HG02852 (cell line): ENCODE data around the gene SLC34A3.
"Not testable (repeated sequence)": the region's sequence is repeated elsewhere in the genome, so short reads cannot be mapped to it uniquely, and the experiment has no call there.

ENCODE experiments used
- ATAC-seq: cut with Tn5 transposase; IDR thresholded peaks from one replicate; pipeline ENCODE4 v1.9.1; 2021; ENCODE audit warnings: mild to moderate bottlenecking, moderate library complexity; ENCODE audit not compliant: unreplicated experiment

SLC34A3 gene

DNA sequence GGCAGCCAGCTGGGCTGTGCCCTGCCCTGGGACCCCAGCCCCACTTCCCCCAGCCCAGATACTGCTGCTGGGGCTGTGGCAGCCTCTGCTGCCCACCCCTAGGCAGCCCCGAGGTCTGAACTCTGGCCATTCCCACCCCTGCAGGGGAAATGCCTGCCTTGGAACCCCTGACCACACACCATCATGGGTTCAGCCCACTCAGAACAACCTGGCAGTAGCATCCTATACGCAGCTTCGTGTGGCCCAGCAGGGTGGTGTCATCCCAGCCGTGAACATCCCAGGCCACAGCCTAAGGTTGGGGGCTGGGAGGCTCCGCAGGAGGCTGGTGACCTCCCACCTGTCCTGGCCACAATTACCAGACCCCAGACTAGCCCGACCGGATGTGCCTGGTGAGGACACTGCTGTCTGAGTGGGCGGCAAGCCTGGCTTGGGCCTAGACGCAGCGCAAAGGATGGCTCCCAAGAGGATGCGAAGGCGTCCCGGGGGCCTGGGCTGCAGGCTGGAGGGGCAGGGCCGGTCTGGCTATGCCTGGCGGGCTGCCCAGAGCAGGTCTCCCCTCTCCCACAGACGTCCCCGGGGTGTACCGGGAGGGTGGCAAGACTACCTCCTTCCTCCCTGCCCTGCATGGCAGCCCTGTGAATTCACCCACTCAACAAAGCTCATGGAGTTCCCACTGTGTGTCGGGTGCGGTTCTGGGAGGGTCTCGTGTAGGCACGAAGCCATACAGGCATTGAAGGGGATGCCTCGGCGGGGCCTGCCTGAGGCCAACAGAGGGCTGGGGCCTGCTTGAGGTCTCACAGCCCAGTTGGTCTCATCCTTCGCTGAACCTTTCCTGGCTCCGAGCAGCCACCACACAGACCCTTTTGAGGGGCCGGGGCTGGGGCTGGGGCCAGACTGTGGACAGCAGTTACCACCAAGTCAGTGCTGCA, 1.5 kb upstream of the SLC34A3 start:
- ATAC-seq: no peak

GRCh38 chr9:137229903-137230704, 597 bp upstream of the SLC34A3 start:
- no peak for ATAC-seq

- no peak for ATAC-seq
Observed at GRCh38 chr9:137231372-137232039, 805 bp downstream of the SLC34A3 start.

GRCh38 chr9:137232101-137232500, 1.4 kb downstream of the SLC34A3 start:
- ATAC-seq: no peak

DNA sequence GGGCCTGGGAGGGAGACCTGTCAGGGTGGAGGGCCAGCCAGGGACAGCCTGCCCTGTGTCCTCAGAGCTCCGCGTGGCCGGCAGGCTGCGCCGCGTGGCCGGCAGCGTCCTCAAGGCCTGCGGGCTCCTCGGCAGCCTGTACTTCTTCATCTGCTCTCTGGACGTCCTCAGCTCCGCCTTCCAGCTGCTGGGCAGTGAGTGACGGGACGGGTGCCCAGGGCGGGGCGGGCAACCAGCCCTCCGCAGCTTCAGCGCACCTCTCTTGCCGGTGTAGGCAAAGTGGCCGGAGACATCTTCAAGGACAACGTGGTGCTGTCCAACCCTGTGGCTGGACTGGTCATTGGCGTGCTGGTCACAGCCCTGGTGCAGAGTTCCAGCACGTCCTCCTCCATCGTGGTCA, 1.8 kb downstream of the SLC34A3 start:
- no peak for ATAC-seq

GRCh38 chr9:137233143-137233980, 2.7 kb downstream of the SLC34A3 start:
- ATAC-seq: no peak

DNA sequence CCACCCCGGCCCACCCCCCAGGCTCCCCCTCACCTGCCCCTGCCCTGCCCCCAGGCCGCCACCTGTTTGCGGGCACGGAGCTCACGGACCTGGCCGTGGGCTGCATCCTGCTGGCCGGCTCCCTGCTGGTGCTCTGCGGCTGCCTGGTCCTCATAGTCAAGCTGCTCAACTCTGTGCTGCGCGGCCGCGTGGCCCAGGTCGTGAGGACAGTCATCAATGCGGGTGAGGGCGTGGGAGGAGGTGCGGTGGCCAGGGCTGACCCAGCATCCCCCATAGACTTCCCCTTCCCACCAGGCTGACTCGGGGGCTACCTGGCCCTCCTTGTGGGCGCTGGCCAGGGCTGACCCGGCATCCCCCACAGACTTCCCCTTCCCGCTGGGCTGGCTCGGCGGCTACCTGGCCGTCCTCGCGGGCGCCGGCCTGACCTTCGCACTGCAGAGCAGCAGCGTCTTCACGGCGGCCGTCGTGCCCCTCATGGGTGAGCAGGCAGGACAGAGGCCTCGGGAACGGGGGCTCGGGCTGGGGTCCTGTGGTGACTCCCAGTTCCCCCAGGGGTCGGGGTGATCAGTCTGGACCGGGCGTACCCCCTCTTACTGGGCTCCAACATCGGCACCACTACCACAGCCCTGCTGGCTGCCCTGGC, 3.5 kb downstream of the SLC34A3 start:
- ATAC-seq: no peak

DNA sequence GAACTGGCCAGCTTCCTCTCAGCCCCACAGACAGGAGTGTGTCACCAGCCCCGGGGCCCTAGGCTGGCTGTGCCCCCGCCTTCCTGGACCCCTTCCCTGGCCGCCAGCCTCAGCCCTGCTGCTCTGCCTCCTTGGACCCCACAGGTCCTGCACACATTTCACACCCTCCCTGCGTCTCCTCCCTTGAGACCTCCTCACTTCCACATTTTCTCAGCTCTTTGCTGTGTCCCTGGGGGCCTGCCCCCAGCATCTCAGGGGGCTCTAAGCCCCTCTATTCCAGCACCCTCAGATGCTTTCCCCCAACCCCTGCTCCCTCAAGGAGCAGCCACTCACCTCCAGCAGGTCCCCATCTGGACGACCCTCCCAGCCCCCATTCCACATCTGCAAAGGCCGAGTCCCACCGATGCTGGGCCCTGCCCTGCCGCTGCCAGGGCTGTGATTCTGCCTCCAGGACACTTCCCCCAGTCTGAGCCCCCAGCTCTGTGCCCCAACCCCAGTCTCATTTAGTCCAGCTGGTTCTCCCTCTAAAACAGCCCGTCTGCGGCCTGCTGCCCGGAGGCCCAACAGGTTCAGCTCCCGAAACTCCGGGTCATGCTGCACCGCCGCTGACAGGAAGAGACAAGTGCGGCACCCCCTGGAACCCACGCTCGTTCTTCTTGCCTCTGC, 4.2 kb downstream of the SLC34A3 start:
- no peak for ATAC-seq

GRCh38 chr9:137235424-137236237, 4.9 kb downstream of the SLC34A3 start:
- no peak for ATAC-seq

DNA sequence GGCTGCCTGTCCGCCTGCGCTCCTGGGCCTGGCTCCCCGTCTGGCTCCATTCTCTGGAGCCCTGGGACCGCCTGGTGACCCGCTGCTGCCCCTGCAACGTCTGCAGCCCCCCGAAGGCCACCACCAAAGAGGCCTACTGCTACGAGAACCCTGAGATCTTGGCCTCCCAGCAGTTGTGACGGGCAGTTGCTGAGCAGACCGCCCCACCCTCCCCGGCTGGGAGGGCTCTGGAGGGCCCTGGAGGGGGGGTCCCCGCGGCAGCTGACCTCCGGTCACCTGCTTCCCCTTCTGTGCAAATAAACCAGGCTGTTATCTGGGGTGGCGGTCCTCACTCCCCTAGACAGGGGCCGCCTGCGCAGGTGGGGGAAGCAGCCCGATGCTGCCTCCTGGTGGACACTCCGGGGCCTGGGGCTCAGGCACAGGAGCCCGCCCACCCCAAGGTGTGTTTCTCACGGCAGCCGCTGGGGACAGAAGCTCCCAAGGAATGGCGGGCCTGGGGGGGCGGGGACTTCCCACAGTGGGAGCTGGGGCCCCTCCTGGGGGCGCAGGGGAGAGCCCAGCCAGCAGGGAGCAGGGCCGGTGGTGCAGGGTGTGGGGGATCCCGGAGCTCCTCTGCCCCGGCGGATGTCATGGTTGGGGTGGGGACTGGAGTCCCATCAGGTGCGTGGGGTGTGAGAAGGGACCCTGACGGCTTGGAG, 5.7 kb downstream of the SLC34A3 start:
- no peak for ATAC-seq

GRCh38 chr9:137236936-137237421, 6.3 kb downstream of the SLC34A3 start:
- ATAC-seq: no peak

DNA sequence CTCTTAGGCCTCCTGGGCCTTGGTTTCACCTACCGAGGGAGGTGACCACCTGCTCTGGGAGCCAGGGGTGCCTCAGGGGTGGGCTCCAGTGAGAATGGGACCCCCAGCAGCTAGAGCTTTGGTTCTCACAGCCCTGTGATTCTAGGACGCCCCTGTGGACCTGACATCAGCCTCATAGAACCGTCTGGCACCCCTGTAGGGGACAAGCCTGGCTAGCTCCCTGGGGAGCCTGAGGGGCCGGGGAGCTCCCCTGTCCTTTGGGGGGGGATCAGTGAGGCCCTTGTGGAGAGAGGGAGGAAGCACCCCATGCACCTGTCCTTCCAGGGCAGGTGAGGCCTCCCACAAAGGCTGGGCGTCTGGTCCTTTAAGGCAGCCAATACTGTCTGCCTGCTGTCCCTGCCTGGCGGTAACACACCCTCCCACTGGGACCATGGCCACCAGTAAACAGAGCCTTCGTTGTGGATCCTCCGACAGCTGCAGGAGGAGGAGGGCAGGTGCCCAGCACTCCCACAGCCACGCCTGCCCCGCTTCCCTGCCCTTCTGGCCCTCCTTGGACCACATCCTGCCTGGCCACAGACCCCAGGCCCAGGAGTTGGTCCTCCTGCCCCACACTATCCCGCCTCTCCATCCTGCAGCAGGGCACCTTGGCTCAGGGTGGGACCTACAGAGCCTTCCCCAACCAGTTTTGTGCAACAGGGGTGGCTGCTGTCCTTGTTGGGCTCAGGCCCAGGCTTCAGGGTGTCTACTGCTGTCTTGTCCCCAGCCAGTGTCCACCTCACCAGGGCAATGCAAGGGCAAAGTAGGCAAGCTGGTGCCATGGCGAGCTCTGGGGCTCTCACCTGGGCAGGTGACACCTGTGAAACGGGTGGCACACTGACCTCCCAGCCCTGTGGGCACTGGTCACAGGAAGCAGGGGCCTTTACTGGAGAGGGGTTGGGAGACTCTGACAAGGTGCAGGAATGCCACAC, 7.3 kb downstream of the SLC34A3 start:
- no peak for ATAC-seq

DNA sequence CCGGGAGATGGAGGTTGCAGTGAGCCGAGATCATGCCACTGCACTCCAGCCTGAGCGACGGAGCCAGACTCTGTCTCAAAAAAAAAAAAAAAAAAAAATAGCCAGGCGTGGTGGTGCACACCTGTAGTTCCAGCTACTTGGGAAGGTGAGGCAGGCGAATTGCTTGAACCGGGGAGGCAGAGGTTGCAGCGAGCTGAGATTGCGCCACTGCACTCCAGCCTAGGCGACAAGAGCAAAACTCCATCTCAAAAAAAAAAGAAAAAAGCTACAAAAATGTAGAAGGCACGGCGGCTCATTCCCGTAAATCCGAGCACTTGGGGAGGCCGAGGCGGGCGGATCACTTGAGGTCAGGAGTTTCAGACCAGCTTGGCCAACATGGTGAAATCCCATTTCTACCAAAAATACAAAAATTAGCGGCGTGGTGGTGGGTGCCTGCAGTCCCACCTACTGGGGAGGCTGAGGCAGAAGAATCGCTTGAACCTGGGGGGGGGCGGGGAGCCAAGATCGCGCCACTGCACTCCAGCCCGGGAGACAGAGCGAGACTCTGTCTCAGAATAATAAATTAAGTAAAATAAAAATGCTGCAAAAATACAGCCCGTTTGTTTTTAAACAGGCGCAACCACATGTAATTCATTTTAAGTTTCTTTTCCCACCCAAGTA, 9.0 kb downstream of the SLC34A3 start:
- not testable (repeated sequence) for ATAC-seq

- ATAC-seq: peak; percentile 23
Observed at GRCh38 chr9:137240318-137240840, 9.7 kb downstream of the SLC34A3 start.

- peak; percentile 75 for ATAC-seq
Observed at GRCh38 chr9:137240841-137241489, 10.3 kb downstream of the SLC34A3 start, which contains the start of gene TUBB4B. TSS of gene TUBB4B (plus strand) at chr9:137241287. CDS start at chr9:137241361, 74 bp downstream.
